Measurements from ENCODE around the gene GTSE1.

DNA sequence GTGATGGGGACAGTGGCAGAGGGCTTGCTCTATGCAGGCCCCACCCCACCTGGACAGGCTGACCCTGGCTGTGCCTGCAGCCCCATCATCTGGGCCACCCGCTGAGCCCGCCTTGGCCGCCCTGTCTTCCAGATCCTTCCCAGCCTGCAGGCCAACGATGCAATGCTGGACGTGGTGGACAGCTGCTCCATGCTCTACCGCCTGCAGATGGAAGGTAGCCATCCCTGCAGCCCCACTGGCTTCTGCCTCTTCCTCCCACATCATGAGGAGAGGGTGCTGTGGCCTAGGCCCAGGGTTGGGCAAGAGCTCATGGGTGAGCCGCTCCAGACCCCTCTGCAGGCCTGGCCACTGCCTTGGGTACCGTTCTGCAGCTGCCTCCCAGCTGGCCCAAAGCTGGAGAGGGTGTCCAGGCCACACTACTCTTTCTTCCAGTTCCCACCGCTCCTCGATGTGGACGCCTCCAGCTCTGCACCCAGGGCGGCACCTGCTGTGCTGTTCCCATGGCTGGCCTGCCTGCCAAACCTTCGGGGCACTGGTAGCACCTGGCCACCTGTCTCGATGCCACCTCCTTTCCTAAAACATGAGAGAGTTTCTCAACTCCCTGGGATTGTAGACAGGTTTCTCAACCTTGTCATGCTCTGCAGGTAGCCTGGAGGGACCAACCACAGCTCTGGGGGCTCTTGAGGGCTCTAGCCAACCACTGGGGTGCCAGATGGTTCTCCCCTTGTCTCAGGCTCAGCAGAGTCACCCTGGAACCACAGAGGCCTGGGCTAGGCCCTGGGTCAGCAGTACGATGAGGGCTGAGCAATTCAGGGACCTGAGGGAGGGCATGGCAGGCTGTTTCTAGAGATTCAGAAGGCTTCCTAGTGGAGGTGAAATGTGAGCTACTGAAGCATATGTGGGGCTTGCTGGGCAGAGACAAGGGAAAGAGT lies 9.5 kb upstream of the GTSE1 start:
- TF ChIP-seq, protein P1, sequence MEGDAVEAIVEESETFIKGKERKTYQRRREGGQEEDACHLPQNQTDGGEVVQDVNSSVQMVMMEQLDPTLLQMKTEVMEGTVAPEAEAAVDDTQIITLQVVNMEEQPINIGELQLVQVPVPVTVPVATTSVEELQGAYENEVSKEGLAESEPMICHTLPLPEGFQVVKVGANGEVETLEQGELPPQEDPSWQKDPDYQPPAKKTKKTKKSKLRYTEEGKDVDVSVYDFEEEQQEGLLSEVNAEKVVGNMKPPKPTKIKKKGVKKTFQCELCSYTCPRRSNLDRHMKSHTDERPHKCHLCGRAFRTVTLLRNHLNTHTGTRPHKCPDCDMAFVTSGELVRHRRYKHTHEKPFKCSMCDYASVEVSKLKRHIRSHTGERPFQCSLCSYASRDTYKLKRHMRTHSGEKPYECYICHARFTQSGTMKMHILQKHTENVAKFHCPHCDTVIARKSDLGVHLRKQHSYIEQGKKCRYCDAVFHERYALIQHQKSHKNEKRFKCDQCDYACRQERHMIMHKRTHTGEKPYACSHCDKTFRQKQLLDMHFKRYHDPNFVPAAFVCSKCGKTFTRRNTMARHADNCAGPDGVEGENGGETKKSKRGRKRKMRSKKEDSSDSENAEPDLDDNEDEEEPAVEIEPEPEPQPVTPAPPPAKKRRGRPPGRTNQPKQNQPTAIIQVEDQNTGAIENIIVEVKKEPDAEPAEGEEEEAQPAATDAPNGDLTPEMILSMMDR (IDR thresholded peaks at IDR 0.05): no peak
- TF ChIP-seq EP300 (IDR thresholded peaks at IDR 0.05): no peak
- TF ChIP-seq POLR2A (IDR thresholded peaks at IDR 0.05): no peak
